ENCODE data around the gene CCDC74A.
"Not testable (repeated sequence)": the region's sequence is repeated elsewhere in the genome, so short reads cannot be mapped to it uniquely, and the experiment has no call there.

CCDC74A gene
- 0.52 to 1.8 (median 0.77) reads per million in 3 donors for total RNA-seq

- not testable (repeated sequence) for H3K27ac ChIP-seq (ENCODE audit: insufficient read depth, low read length, poor library complexity, severe bottlenecking); H3K9me3 ChIP-seq (ENCODE audit: control insufficient read depth, low read length); H3K27me3 ChIP-seq (replicated peaks; ENCODE audit: control insufficient read depth, insufficient read depth, low read length, poor library complexity, severe bottlenecking); H3K36me3 ChIP-seq (ENCODE audit: control insufficient read depth, insufficient read depth, low read length); H3K4me1 ChIP-seq (ENCODE audit: control insufficient read depth, insufficient read depth, low read length, poor library complexity, severe bottlenecking)
- H3K4me3 ChIP-seq (ENCODE audit: insufficient read depth, low read depth, low read length, poor library complexity, severe bottlenecking) = peak within 1 kb of the TSS; percentile 32
- peak; percentile 69 to 72 (median 71) for DNase-seq
Measured at GRCh38 chr2:131527131-131528001, at the start of gene CCDC74A. TSS of gene CCDC74A (plus strand) at chr2:131527888. CDS start at chr2:131527971, 83 bp downstream.

GRCh38 chr2:131478074-131478849, 49.4 kb upstream of the CCDC74A start:
- not testable (repeated sequence) for H3K4me1 ChIP-seq (ENCODE audit: control insufficient read depth, insufficient read depth, low read length, poor library complexity, severe bottlenecking); H3K4me3 ChIP-seq (ENCODE audit: insufficient read depth, low read depth, low read length, poor library complexity, severe bottlenecking); H3K36me3 ChIP-seq (ENCODE audit: control insufficient read depth, insufficient read depth, low read length); H3K27ac ChIP-seq (ENCODE audit: insufficient read depth, low read length, poor library complexity, severe bottlenecking); DNase-seq; H3K9me3 ChIP-seq (ENCODE audit: control insufficient read depth, low read length); H3K27me3 ChIP-seq (replicated peaks; ENCODE audit: control insufficient read depth, insufficient read depth, low read length, poor library complexity, severe bottlenecking)

- H3K27me3 ChIP-seq (replicated peaks; ENCODE audit: control insufficient read depth, insufficient read depth, low read length, poor library complexity, severe bottlenecking); H3K4me3 ChIP-seq (ENCODE audit: insufficient read depth, low read depth, low read length, poor library complexity, severe bottlenecking); H3K4me1 ChIP-seq (ENCODE audit: control insufficient read depth, insufficient read depth, low read length, poor library complexity, severe bottlenecking); H3K36me3 ChIP-seq (ENCODE audit: control insufficient read depth, insufficient read depth, low read length); H3K9me3 ChIP-seq (ENCODE audit: control insufficient read depth, low read length); H3K27ac ChIP-seq (ENCODE audit: insufficient read depth, low read length, poor library complexity, severe bottlenecking); DNase-seq: not testable (repeated sequence)
Measured at GRCh38 chr2:131478850-131479461, 48.7 kb upstream of the CCDC74A start.

GRCh38 chr2:131480351-131480750, 47.3 kb upstream of the CCDC74A start:
- H3K27me3 ChIP-seq (replicated peaks; ENCODE audit: control insufficient read depth, insufficient read depth, low read length, poor library complexity, severe bottlenecking); H3K9me3 ChIP-seq (ENCODE audit: control insufficient read depth, low read length); H3K27ac ChIP-seq (ENCODE audit: insufficient read depth, low read length, poor library complexity, severe bottlenecking); DNase-seq; H3K4me1 ChIP-seq (ENCODE audit: control insufficient read depth, insufficient read depth, low read length, poor library complexity, severe bottlenecking); H3K36me3 ChIP-seq (ENCODE audit: control insufficient read depth, insufficient read depth, low read length); H3K4me3 ChIP-seq (ENCODE audit: insufficient read depth, low read depth, low read length, poor library complexity, severe bottlenecking): not testable (repeated sequence)

- H3K27ac ChIP-seq (ENCODE audit: insufficient read depth, low read length, poor library complexity, severe bottlenecking); H3K4me3 ChIP-seq (ENCODE audit: insufficient read depth, low read depth, low read length, poor library complexity, severe bottlenecking); H3K36me3 ChIP-seq (ENCODE audit: control insufficient read depth, insufficient read depth, low read length); DNase-seq; H3K9me3 ChIP-seq (ENCODE audit: control insufficient read depth, low read length); H3K4me1 ChIP-seq (ENCODE audit: control insufficient read depth, insufficient read depth, low read length, poor library complexity, severe bottlenecking); H3K27me3 ChIP-seq (replicated peaks; ENCODE audit: control insufficient read depth, insufficient read depth, low read length, poor library complexity, severe bottlenecking): not testable (repeated sequence)
Measured at GRCh38 chr2:131482506-131483155, 45.1 kb upstream of the CCDC74A start.

GRCh38 chr2:131483981-131484820, 43.5 kb upstream of the CCDC74A start:
- H3K4me1 ChIP-seq (ENCODE audit: control insufficient read depth, insufficient read depth, low read length, poor library complexity, severe bottlenecking); H3K4me3 ChIP-seq (ENCODE audit: insufficient read depth, low read depth, low read length, poor library complexity, severe bottlenecking); DNase-seq; H3K9me3 ChIP-seq (ENCODE audit: control insufficient read depth, low read length); H3K36me3 ChIP-seq (ENCODE audit: control insufficient read depth, insufficient read depth, low read length); H3K27ac ChIP-seq (ENCODE audit: insufficient read depth, low read length, poor library complexity, severe bottlenecking); H3K27me3 ChIP-seq (replicated peaks; ENCODE audit: control insufficient read depth, insufficient read depth, low read length, poor library complexity, severe bottlenecking): not testable (repeated sequence)

- not testable (repeated sequence) for H3K36me3 ChIP-seq (ENCODE audit: control insufficient read depth, insufficient read depth, low read length); DNase-seq; H3K4me3 ChIP-seq (ENCODE audit: insufficient read depth, low read depth, low read length, poor library complexity, severe bottlenecking); H3K27me3 ChIP-seq (replicated peaks; ENCODE audit: control insufficient read depth, insufficient read depth, low read length, poor library complexity, severe bottlenecking); H3K9me3 ChIP-seq (ENCODE audit: control insufficient read depth, low read length); H3K27ac ChIP-seq (ENCODE audit: insufficient read depth, low read length, poor library complexity, severe bottlenecking); H3K4me1 ChIP-seq (ENCODE audit: control insufficient read depth, insufficient read depth, low read length, poor library complexity, severe bottlenecking)
Measured at GRCh38 chr2:131484906-131485460, 42.7 kb upstream of the CCDC74A start.

- not testable (repeated sequence) for H3K4me3 ChIP-seq (ENCODE audit: insufficient read depth, low read depth, low read length, poor library complexity, severe bottlenecking); DNase-seq; H3K27me3 ChIP-seq (replicated peaks; ENCODE audit: control insufficient read depth, insufficient read depth, low read length, poor library complexity, severe bottlenecking); H3K27ac ChIP-seq (ENCODE audit: insufficient read depth, low read length, poor library complexity, severe bottlenecking); H3K9me3 ChIP-seq (ENCODE audit: control insufficient read depth, low read length); H3K36me3 ChIP-seq (ENCODE audit: control insufficient read depth, insufficient read depth, low read length)
- H3K4me1 ChIP-seq (ENCODE audit: control insufficient read depth, insufficient read depth, low read length, poor library complexity, severe bottlenecking) = peaks cover 11% of the 10 kb centered on the region
Measured at GRCh38 chr2:131486201-131486902, 41.3 kb upstream of the CCDC74A start.

All from effector memory CD4-positive, alpha-beta T cell (primary cell).